Astrocyte of the hippocampus (primary cell): ENCODE measurements around the gene FBXO31.
"Not testable (repeated sequence)": the region's sequence is repeated elsewhere in the genome, so short reads cannot be mapped to it uniquely, and the experiment has no call there.

ENCODE experiments used
- DNase-seq: peaks from one replicate; pipeline ENCODE4 v3.0.0; 2011; ENCODE audit warnings: low read depth, low spot score

Gene FBXO31

GRCh38 chr16:87387942-87388817 is 4.6 kb upstream of the FBXO31 start:
- peak; percentile 97 for DNase-seq

GRCh38 chr16:87384875-87385167 is 1.2 kb upstream of the FBXO31 start:
- DNase-seq: not testable (repeated sequence)

- no peak for DNase-seq
Observed at GRCh38 chr16:87384162-87384874, 742 bp upstream of the FBXO31 start.

GRCh38 chr16:87382023-87382785 is 1.4 kb downstream of the FBXO31 start:
- DNase-seq: no peak

GRCh38 chr16:87380881-87381280 is 2.7 kb downstream of the FBXO31 start:
- peak; percentile 39 for DNase-seq

- no peak for DNase-seq
Observed at GRCh38 chr16:87380403-87380802, 3.2 kb downstream of the FBXO31 start.

GRCh38 chr16:87379312-87379752 is 4.2 kb downstream of the FBXO31 start:
- DNase-seq: not testable (repeated sequence)

- no peak for DNase-seq
Observed at GRCh38 chr16:87376660-87377059, 6.9 kb downstream of the FBXO31 start.

- DNase-seq: peak; percentile 60
Observed at GRCh38 chr16:87375426-87376135, 8.0 kb downstream of the FBXO31 start.

GRCh38 chr16:87374313-87374712 is 9.3 kb downstream of the FBXO31 start:
- no peak for DNase-seq

- DNase-seq: no peak
Observed at GRCh38 chr16:87372305-87372704, 11.3 kb downstream of the FBXO31 start.

- DNase-seq: peak; percentile 58
Observed at GRCh38 chr16:87371261-87371866, 12.2 kb downstream of the FBXO31 start.

GRCh38 chr16:87369796-87370719 is 13.5 kb downstream of the FBXO31 start:
- DNase-seq: no peak

GRCh38 chr16:87369117-87369765 is 14.3 kb downstream of the FBXO31 start:
- DNase-seq: no peak

GRCh38 chr16:87368029-87368770 is 15.4 kb downstream of the FBXO31 start:
- DNase-seq: no peak

- no peak for DNase-seq
Observed at GRCh38 chr16:87367529-87367928, 16.0 kb downstream of the FBXO31 start.

- no peak for DNase-seq
Observed at GRCh38 chr16:87366930-87367329, 16.6 kb downstream of the FBXO31 start.

GRCh38 chr16:87366288-87366687 is 17.3 kb downstream of the FBXO31 start:
- DNase-seq: no peak
